H1 (cell line): ENCODE results near the gene ZNF830. TPM values are rescaled to one million over a fixed set of nuclear protein-coding genes. Genes with fewer than 3 reads are reported as not detected.

Source experiments
- CTCF ChIA-PET: fragments of 300-600 bp; sonication (Branson Sonifier 250); formaldehyde crosslinking; loops from one replicate; lab custom pipeline; 2021; ENCODE audit not compliant: partially characterized antibody; lab: Charles Lee
- POLR2A ChIA-PET: fragments of 300-600 bp; sonication (Branson Sonifier 250); formaldehyde crosslinking; loops from one replicate; lab custom pipeline; 2021; ENCODE audit warnings: inconsistent platforms; ENCODE audit not compliant: partially characterized antibody; lab: Charles Lee
- DNase-seq, 2 experiments: peaks; one replicate each; pipeline versions ENCODE4 v3.0.0 to v3.0.0-alpha.2; 2010 to 2022; ENCODE audit warnings: low spot score in 2 of 2, low read depth in 1 of 2, mixed read lengths in 1 of 2
- FAIRE-seq: peaks from 2 replicates; lab custom pipeline; 2011; peaks lifted over from hg19 to GRCh38; lab: Jason Lieb, UNC
- H2AFZ ChIP-seq: 2 replicates; pipeline ENCODE4 v1.8.1; 2012; ENCODE audit warnings: low read length, inconsistent platforms
- H2AK5ac ChIP-seq: 2 replicates; pipeline ENCODE4 v1.6.1; 2013; ENCODE audit warnings: low read depth, low read length
- H2BK120ac ChIP-seq: replicated peaks from 2 replicates; pipeline ENCODE3; 2013; ENCODE audit warnings: low read depth, low read length, inconsistent platforms
- H2BK12ac ChIP-seq: 2 replicates; pipeline ENCODE4 v1.6.1; 2013; ENCODE audit warnings: low read depth, low read length
- H2BK15ac ChIP-seq: 2 replicates; pipeline ENCODE4 v1.6.1; 2013; ENCODE audit warnings: low read length
- H2BK20ac ChIP-seq: 2 replicates; pipeline ENCODE4 v1.6.1; 2013; ENCODE audit warnings: low read length
- H2BK5ac ChIP-seq: 2 replicates; pipeline ENCODE4 v1.6.1; 2013; ENCODE audit warnings: low read depth, low read length
- H3K14ac ChIP-seq: 2 replicates; pipeline ENCODE4 v1.6.1; 2013; ENCODE audit warnings: inconsistent platforms; ENCODE audit not compliant: insufficient read length
- H3K18ac ChIP-seq: 2 replicates; pipeline ENCODE4 v1.6.1; 2013; ENCODE audit warnings: low read length; ENCODE audit errors: extremely low read depth
- H3K23ac ChIP-seq: 2 replicates; pipeline ENCODE4 v1.6.1; 2013; ENCODE audit warnings: inconsistent platforms; ENCODE audit not compliant: insufficient read length
- H3K23me2 ChIP-seq: 2 replicates; pipeline ENCODE4 v1.6.1; 2013; ENCODE audit warnings: low read depth, low read length
- H3K27ac ChIP-seq: 2 replicates; pipeline ENCODE4 v1.6.1; 2011; ENCODE audit warnings: low read depth, low read length, inconsistent platforms
- H3K27me3 ChIP-seq, 4 experiments: replicated peaks in 1 of 4; 1 replicate in 1 of 4; 2 replicates in 3 of 4; pipeline versions ENCODE4 v1.6.1 to v1.8.1; 2011 to 2013; ENCODE audit warnings: low read length in 3 of 4, mild to moderate bottlenecking in 3 of 4, inconsistent platforms in 2 of 4, mixed read lengths in 2 of 4, moderate library complexity in 1 of 4; ENCODE audit not compliant: control insufficient read depth in 3 of 4, insufficient read depth in 3 of 4; ENCODE audit errors: extremely low read depth in 1 of 4
- H3K36me3 ChIP-seq, 4 experiments: 2 replicates each; pipeline versions ENCODE4 v1.6.1 to v1.8.1; 2011 to 2013; ENCODE audit warnings: mild to moderate bottlenecking in 4 of 4, low read length in 3 of 4, moderate library complexity in 2 of 4, control low read depth in 1 of 4, inconsistent platforms in 1 of 4; ENCODE audit not compliant: insufficient read depth in 4 of 4, control insufficient read depth in 2 of 4
- H3K4ac ChIP-seq: replicated peaks from 2 replicates; pipeline ENCODE3; 2013; ENCODE audit warnings: low read length, low read depth, mixed read lengths, inconsistent platforms; ENCODE audit not compliant: insufficient read length
- H3K4me1 ChIP-seq, 4 experiments: replicated peaks in 1 of 4; 1 replicate in 1 of 4; 2 replicates in 3 of 4; pipeline versions ENCODE4 v1.6.1 to v1.8.1; 2011 to 2013; ENCODE audit warnings: low read length in 3 of 4, inconsistent platforms in 2 of 4, mixed read lengths in 1 of 4; ENCODE audit not compliant: insufficient read depth in 4 of 4, control insufficient read depth in 3 of 4
- H3K4me2 ChIP-seq, 2 experiments: 2 replicates each; pipeline versions ENCODE4 v1.6.1 to v1.8.1; 2011 to 2013; ENCODE audit warnings: low read depth in 2 of 2, low read length in 2 of 2, control low read depth in 1 of 2, inconsistent platforms in 1 of 2, mild to moderate bottlenecking in 1 of 2; ENCODE audit not compliant: insufficient read depth in 1 of 2
- H3K4me3 ChIP-seq, 4 experiments: fragments of 200-600, 300-600 bp in 1 of 4; sonication (generic), shearing (Covaris generic), sonication (Bioruptor Twin) in 1 of 4; 2 replicates each; pipeline versions ENCODE4 v1.5.1 to v1.8.1; 2011 to 2016; ENCODE audit warnings: low read length in 4 of 4, low read depth in 3 of 4, control low read depth in 2 of 4, inconsistent platforms in 2 of 4, mild to moderate bottlenecking in 2 of 4, mixed read lengths in 1 of 4, moderate library complexity in 1 of 4; ENCODE audit not compliant: insufficient read depth in 2 of 4; ENCODE audit errors: extremely low read depth in 1 of 4
- H3K56ac ChIP-seq: replicated peaks from 2 replicates; pipeline ENCODE3; 2013; ENCODE audit warnings: low read depth, mild to moderate bottlenecking, mixed read lengths, low read length, inconsistent platforms; ENCODE audit not compliant: insufficient read length
- H3K79me1 ChIP-seq: 2 replicates; pipeline ENCODE4 v1.6.1; 2013; ENCODE audit warnings: low read depth, low read length, control low read depth
- H3K79me2 ChIP-seq, 2 experiments: 2 replicates each; pipeline versions ENCODE4 v1.6.1 to v1.8.1; 2012 to 2013; ENCODE audit warnings: low read length in 2 of 2, mild to moderate bottlenecking in 2 of 2, inconsistent platforms in 1 of 2; ENCODE audit not compliant: insufficient read depth in 2 of 2, control insufficient read depth in 1 of 2
- H3K9ac ChIP-seq, 4 experiments: replicated peaks in 1 of 4; 1 replicate in 1 of 4; 2 replicates in 3 of 4; pipeline versions ENCODE4 v1.6.1 to v1.8.1; 2011 to 2013; ENCODE audit warnings: low read depth in 3 of 4, low read length in 3 of 4, control low read depth in 2 of 4, mild to moderate bottlenecking in 2 of 4, moderate library complexity in 2 of 4, inconsistent platforms in 1 of 4; ENCODE audit errors: extremely low read depth in 1 of 4
- H3K9me3 ChIP-seq, 2 experiments: 2 replicates each; pipeline versions ENCODE4 v1.6.1 to v1.8.1; 2012 to 2013; ENCODE audit warnings: mild to moderate bottlenecking in 2 of 2, moderate library complexity in 2 of 2, control low read depth in 1 of 2, inconsistent platforms in 1 of 2, low read depth in 1 of 2, low read length in 1 of 2, mixed read lengths in 1 of 2; ENCODE audit not compliant: insufficient read depth in 2 of 2
- H4K20me1 ChIP-seq, 2 experiments: replicated peaks in 1 of 2; 2 replicates each; pipeline versions ENCODE3 to v1.8.1; 2011 to 2013; ENCODE audit warnings: inconsistent platforms in 2 of 2, low read length in 2 of 2, mild to moderate bottlenecking in 1 of 2; ENCODE audit not compliant: insufficient read depth in 2 of 2, control insufficient read depth in 1 of 2
- H4K5ac ChIP-seq: 2 replicates; pipeline ENCODE4 v1.6.1; 2013; ENCODE audit warnings: low read length, low read depth, mixed read lengths, inconsistent platforms; ENCODE audit not compliant: insufficient read length
- H4K8ac ChIP-seq: 2 replicates; pipeline ENCODE4 v1.8.0; 2013; ENCODE audit warnings: mild to moderate bottlenecking, moderate library complexity, low read length, inconsistent platforms; ENCODE audit not compliant: insufficient read depth; ENCODE audit errors: extremely low read depth
- H4K91ac ChIP-seq: replicated peaks from 2 replicates; pipeline ENCODE3; 2013; ENCODE audit warnings: low read length, mixed read lengths, inconsistent platforms; ENCODE audit not compliant: insufficient read length
- POLR2AphosphoS5 ChIP-seq: IDR thresholded peaks from 2 replicates; pipeline ENCODE4 v1.6.1; 2011; ENCODE audit warnings: low read depth, low read length
- SRF ChIP-seq: IDR thresholded peaks from 2 replicates; pipeline ENCODE4 v1.6.1; 2011; ENCODE audit warnings: mild to moderate bottlenecking, low read depth, low read length, moderate library complexity
- WGBS, 2 experiments: shearing (Covaris generic) in 1 of 2; methylation state at CpG; one replicate each; pipeline versions ENCODE4 v1.1.6 to v1.1.7; 2013 to 2015; ENCODE audit warnings: low lambda C conversion rate in 2 of 2, mixed read lengths in 2 of 2, inconsistent platforms in 1 of 2, low coverage in 1 of 2, missing lambda C conversion rate in 1 of 2; ENCODE audit not compliant: insufficient replicate concordance in 2 of 2, insufficient coverage in 1 of 2, insufficient read length in 1 of 2; ENCODE audit errors: extremely low coverage in 1 of 2, missing lambda C conversion rate in 1 of 2; 5-methylcytosine and 5-hydroxymethylcytosine counted together
- polyA plus RNA-seq, 7 experiments: library from polyadenylated mRNA; depleted of rRNA in 3 of 7; stranded (reverse) in 5 of 7; unstranded in 2 of 7; fragments of >200 nt in 5 of 7; fragments of 200-250 nt in 2 of 7; gene quantifications; 1 replicate in 5 of 7; 2 replicates in 1 of 7; 4 replicates in 1 of 7; pipeline versions ENCODE4 v1.2.1 to v1.2.3, GENCODE V29; 2011 to 2013; ENCODE audit warnings: missing spikeins in 2 of 7, mixed read lengths in 2 of 7
- total RNA-seq: library from RNA; stranded (reverse); fragmentation: NEBNext Ultra II Directional; extraction: Animal tissue kit (Norgen Biotek cat#: 25700); gene quantifications from 2 replicates; pipeline ENCODE4 v1.2.1, GENCODE V29; 2021

The ZNF830 gene
- total and polyA plus RNA-seq, 2 of the 8 experiments (the other 6 are each of a cell fraction or from before 2014, with no cell fraction given), result 4.2 to 19.9 TPM

- Histone ChIP-seq H3K4me1 (peaks cover 0 to 8% (median 3%) of the 10 kb centered on the region in 4 experiments; a peak in 3 of 7 replicates), H3K56ac (no peak overlapping the region), H2BK120ac (no peak overlapping the region), H3K18ac (no peak overlapping the region), H2BK15ac (no peak overlapping the region), H3K27ac (no peak overlapping the region), H3K79me2 (no peaks in the 10 kb centered on the region), H4K20me1 (no peaks in the 10 kb centered on the region), H3K27me3 (no peaks in the 10 kb centered on the region), H3K9me3 (no peaks in the 10 kb centered on the region), H3K79me1 (no peaks in the 10 kb centered on the region), H3K4me2 (no peak overlapping the region), H2BK5ac (no peak overlapping the region), H3K4me3 (no peak overlapping the region), H4K8ac (no peak overlapping the region), H2AFZ (no peak overlapping the region), H3K23ac (no peak overlapping the region), H2AK5ac (no peak overlapping the region), H2BK20ac (no peak overlapping the region), H3K36me3 (peaks cover 0 to 25% (median 8%) of the 10 kb centered on the region in 4 experiments; a peak in 6 of 8 replicates), H3K23me2 (no peaks in the 10 kb centered on the region), H3K14ac (no peak overlapping the region), H3K9ac (no peak overlapping the region), H4K91ac (no peak overlapping the region), H3K4ac (no peak overlapping the region), H4K5ac (no peak overlapping the region), H2BK12ac (no peak overlapping the region)
- no peak for FAIRE-seq
- CTCF ChIA-PET, result interaction anchor here (0.9 to 1.6 kb wide), 3 partner anchors 14 to 78 kb away, joined by 3 to 5 read pairs (median 3); no protein-coding TSS in a partner anchor
- POLR2A ChIA-PET, result interaction anchor here (0.9 to 3.9 kb wide), 20 partner anchors 8 to 117 kb away, joined by 3 to 24 read pairs (median 5); partner anchors contain the start of genes LIG3 and RAD51D
- TF ChIP-seq POLR2AphosphoS5 (peak; percentile 33; the same call in 1 of the 2 replicates), SRF (no peak)
- 87% methylated on average over 5 of the region's 5 CpGs; no CpG with 5 or more reads in 1 of the 2 experiments for WGBS, 2 experiments
- no peak for DNase-seq
Observed at GRCh38 chr17:35011671-35012216, 50.4 kb downstream of the ZNF830 start.

Other genes starting within 250 kb of the ZNF830 start
- gene CCT6B, start 80 bp upstream of the ZNF830 start, total RNA-seq, result 0.48 and 1.3 TPM in 2 replicates
- 0.53 and 0.67 TPM in 2 replicates for gene CCT6B, start 80 bp upstream of the ZNF830 start, polyA plus RNA-seq (2011; rRNA removed)
- gene LIG3, start 19.0 kb downstream of the ZNF830 start, total RNA-seq, result 89.3 and 95.1 TPM in 2 replicates
- gene LIG3, start 19.0 kb downstream of the ZNF830 start, polyA plus RNA-seq (2011; rRNA removed), result 63.6 and 76.5 TPM in 2 replicates
- 20.0 and 24.5 TPM in 2 replicates for gene RFFL, start 102.2 kb downstream of the ZNF830 start, total RNA-seq
- gene RFFL, start 102.2 kb downstream of the ZNF830 start, polyA plus RNA-seq (2011; rRNA removed), result 14.0 and 14.2 TPM in 2 replicates
- 12.9 and 13.7 TPM in 2 replicates for gene RAD51D, start 158.3 kb downstream of the ZNF830 start, total RNA-seq
- 9.2 and 10.2 TPM in 2 replicates for gene RAD51D, start 158.3 kb downstream of the ZNF830 start, polyA plus RNA-seq (2011; rRNA removed)
- not detected in 2 replicates for gene FNDC8, start 160.1 kb downstream of the ZNF830 start, total RNA-seq
- not detected in 2 replicates for gene FNDC8, start 160.1 kb downstream of the ZNF830 start, polyA plus RNA-seq (2011; rRNA removed)
- 50.1 and 51.5 TPM in 2 replicates for gene NLE1, start 180.8 kb downstream of the ZNF830 start, total RNA-seq
- gene NLE1, start 180.8 kb downstream of the ZNF830 start, polyA plus RNA-seq (2011; rRNA removed), result 50.4 and 67.7 TPM in 2 replicates
- gene UNC45B, start 186.3 kb downstream of the ZNF830 start, total RNA-seq, result 0.15 and 0.23 TPM in 2 replicates
- gene UNC45B, start 186.3 kb downstream of the ZNF830 start, polyA plus RNA-seq (2011; rRNA removed), result 0.06 and 0.11 TPM in 2 replicates
- not detected in 2 replicates for gene SLC35G3, start 232.9 kb downstream of the ZNF830 start, total RNA-seq
- gene SLC35G3, start 232.9 kb downstream of the ZNF830 start, polyA plus RNA-seq (2011; rRNA removed), result not detected in 2 replicates